ENCODE measurements around the gene KCNA1.

GRCh38 chr12:4865246-4865645, 44.5 kb upstream of the KCNA1 start:
- TF ChIP-seq EP300 (IDR thresholded peaks at IDR 0.05) = no peak
- TF ChIP-seq, protein P1, sequence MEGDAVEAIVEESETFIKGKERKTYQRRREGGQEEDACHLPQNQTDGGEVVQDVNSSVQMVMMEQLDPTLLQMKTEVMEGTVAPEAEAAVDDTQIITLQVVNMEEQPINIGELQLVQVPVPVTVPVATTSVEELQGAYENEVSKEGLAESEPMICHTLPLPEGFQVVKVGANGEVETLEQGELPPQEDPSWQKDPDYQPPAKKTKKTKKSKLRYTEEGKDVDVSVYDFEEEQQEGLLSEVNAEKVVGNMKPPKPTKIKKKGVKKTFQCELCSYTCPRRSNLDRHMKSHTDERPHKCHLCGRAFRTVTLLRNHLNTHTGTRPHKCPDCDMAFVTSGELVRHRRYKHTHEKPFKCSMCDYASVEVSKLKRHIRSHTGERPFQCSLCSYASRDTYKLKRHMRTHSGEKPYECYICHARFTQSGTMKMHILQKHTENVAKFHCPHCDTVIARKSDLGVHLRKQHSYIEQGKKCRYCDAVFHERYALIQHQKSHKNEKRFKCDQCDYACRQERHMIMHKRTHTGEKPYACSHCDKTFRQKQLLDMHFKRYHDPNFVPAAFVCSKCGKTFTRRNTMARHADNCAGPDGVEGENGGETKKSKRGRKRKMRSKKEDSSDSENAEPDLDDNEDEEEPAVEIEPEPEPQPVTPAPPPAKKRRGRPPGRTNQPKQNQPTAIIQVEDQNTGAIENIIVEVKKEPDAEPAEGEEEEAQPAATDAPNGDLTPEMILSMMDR (IDR thresholded peaks at IDR 0.05) = no peak

Data from ovary (tissue), 3 donors.